HG02798 (cell line): ENCODE results near the gene ARMC8.

Source experiments
- ATAC-seq: cut with Tn5 transposase; IDR thresholded peaks from one replicate; pipeline ENCODE4 v1.9.1; 2021; ENCODE audit warnings: mild to moderate bottlenecking; ENCODE audit not compliant: unreplicated experiment, poor library complexity

The ARMC8 gene

DNA sequence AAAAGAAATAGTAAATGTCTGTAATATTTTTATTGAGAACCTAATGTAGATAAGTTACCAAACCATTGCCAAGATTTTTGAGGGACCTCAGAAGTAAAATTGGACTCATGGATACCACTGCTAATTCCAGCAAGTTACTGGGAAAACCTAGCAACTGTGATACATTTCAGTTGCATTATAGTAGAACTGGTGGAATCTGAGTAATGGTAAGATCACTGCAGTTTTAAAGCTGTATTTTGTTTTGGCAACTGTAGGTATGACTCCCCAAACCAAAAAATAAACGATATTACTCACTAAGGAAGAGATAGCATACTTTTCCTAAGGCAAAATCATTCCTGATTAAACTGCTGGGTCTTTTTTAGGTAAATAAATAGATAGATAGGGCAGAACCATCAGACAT is 54.0 kb downstream of the ARMC8 start:
- no peak for ATAC-seq

DNA sequence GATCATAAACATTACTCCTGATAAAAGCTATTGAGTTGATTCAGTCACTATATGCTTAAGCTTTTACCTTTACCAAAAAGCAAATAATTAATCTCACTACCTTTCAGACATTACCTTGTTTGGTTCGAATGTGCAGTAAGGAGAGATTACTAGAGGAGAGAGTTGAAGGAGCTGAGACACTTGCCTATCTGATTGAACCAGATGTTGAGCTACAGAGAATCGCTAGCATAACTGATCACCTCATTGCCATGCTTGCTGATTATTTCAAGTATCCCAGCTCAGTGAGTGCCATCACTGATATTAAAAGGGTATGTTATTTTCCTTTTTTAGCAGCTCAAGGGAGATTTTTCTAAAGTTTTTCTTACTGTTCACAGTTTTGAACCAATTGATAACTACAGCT is 54.6 kb downstream of the ARMC8 start:
- no peak for ATAC-seq

DNA sequence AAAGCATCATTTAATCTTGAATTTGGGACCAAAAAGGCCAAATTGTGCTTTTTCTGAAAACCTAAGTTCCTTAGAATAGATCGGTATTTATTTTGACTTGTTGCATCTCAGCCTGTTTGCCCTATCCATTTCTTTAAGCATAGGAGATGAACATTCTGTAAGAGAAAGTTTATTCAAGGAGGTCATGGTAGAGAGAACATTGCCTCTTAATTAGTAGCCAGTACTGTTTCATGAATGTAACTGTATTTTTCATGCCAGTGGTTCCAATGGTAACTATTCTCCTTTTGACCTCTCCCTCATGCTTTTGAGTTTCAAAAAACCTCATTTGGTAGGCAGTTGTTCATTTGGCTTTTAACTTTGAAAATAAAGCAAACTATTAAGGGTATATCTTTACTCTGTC is 55.4 kb downstream of the ARMC8 start:
- no peak for ATAC-seq

DNA sequence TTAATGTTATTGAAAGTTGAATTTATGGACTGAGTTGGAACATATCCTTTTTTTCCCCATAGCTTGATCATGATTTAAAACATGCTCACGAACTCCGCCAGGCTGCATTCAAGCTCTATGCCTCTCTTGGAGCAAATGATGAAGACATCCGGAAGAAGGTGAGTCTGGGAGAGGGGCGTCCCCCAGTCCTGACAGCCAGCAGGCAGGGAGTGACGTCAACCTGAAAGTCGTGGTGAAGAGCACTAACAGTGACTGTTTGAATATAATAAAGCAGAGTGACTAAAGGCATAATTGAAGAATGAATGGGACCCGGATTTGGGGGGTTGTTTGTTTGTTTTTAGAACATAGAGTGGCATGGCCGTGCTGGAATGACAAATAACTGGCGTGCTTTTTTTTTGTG is 57.9 kb downstream of the ARMC8 start:
- no peak for ATAC-seq

DNA sequence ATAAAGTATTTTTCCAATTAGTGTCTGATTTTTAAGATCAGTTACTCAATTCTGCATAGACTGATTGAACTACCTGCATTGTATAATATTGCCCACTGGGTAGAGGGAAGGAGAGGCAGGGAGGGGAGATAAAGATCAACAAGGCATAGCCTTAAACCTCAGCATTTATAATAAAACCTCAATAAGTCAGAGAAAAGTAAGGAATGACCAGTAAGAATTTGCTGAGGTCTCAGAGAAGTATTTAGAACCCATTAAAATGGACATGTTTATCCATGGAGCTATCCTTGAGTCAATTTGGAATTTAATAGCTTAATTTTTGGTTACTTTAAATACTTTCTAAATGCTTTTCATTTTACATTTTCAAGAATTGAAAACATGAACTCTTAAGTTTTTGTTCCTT is 62.5 kb downstream of the ARMC8 start:
- ATAC-seq: no peak

DNA sequence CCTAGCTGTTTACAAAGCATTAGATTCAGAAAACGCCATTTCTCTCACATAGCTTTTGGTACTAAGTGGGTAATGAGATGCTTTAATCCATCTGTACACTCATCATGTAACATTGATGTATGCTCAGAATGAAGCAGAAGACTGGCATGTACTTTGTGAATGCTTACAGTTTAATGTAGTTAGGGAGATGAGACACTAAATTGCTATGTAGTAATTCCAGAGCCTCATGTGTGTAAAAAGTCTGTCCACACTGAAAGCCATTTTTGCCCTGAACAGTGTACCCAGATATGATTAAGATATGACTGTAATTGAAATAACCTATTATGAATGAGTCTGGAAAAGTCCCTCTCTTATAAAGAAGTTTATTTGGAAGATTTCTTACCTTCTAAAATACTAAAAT is 66.5 kb downstream of the ARMC8 start:
- no peak for ATAC-seq

DNA sequence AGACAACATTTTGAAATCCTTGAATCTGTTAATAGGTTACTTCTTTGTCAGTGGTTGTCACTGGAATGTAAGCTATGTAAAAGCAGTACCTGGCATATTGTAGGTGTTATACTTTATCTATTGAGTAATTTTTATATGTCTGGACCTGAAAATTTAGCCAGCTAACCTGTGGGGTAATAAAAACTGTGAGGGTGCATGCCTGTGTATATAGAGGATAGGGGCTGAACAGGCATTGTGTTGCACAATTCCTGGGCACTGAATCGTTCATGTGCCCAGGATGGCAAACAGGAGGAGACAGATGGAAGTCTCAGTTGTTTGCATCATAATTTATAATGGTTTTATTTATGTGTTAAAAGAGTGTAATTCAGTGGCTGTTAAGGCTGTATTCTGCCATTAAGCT is 67.1 kb downstream of the ARMC8 start:
- ATAC-seq: no peak

DNA sequence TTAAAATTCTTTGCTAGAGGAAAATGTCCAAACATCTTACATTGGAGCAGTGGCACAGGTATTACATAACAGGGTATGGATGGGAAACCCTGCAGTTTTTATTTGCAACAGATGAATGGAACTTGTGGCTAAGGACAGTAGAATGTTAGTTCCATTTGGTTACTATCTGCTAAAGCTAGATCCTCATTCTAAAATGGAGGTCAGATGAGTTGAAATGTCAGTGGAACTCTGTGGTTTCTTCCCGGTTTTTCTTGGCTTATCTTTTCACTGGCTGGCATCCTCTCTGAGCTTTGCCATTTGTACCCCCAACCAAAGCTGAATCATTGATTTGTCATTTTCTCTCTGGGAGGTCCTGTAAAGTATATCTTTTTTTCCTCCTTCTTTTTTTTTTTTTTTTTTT is 68.9 kb downstream of the ARMC8 start:
- no peak for ATAC-seq

DNA sequence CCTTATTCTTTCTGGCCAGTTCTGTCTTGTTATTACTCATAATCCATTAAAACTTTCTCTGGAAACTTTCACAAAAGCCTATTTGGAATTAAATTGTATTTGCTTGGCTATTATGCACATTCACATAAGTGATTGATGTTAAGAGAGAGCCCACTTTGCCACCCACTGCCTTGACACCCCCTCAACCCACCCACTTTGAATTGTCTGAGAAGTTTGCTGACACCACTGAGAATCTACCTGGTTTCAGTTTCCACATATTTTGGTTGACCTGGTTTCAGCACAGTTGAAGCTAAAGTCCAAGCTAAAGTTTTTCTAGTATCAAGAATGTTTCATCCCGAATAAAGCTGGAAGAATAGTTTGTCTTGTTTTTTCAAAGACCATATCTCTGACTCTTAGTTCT is 70.9 kb downstream of the ARMC8 start:
- ATAC-seq: no peak

DNA sequence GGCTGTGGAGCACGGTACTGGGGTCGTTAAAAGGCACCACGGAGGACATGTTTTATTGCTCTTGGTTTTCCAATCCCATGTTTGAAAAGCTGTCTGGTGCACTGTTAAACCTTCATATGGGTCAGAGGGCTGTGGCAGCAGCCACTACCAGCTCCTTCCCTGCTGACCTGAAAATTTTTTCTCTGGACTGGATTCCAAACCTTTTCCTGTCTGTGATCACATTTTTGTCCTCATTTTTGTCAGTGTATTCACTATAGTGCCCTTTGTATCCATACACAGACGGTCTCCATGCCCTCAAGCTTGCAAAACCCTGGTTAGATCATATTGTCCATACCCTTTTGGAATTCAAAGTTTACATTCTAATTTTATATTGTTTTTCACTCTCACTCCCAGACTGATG is 72.0 kb downstream of the ARMC8 start:
- no peak for ATAC-seq

DNA sequence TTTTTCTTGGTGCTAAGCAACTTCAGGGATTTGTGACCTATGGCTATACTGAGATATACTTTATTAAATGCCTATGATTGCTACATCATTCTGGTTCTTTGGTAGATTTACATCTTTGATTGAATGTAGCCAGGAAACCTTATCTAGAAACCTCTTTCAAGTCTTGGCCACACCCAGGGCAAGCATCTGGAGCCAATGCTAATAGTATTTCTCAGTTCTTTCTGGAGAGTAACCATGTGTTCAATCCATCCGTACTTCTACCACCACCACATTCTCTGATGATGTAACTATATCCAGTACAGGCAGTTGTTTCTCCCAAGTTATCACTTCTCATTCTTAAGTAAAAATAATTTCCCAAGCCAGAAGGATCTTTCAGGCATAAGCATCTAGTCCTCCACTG is 73.5 kb downstream of the ARMC8 start:
- ATAC-seq: no peak

DNA sequence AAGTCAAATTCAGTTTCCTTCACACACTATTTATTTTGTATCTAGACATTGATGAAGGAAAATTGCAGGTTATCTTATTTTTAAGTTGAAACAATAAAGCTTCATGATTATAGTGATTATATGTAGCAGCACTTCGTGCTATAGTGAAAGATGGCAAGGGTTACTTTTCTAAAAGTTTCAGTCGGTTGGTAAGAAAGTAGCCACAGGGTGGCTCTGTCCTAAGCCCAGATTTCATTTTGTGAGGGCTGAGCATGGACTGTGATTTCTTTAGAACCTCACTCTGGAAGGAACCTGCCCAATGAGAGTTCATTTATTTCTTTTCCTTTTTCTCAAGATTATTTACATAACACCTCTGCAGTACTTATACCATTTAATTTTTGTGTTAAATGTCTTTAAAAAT is 76.0 kb downstream of the ARMC8 start:
- no peak for ATAC-seq

DNA sequence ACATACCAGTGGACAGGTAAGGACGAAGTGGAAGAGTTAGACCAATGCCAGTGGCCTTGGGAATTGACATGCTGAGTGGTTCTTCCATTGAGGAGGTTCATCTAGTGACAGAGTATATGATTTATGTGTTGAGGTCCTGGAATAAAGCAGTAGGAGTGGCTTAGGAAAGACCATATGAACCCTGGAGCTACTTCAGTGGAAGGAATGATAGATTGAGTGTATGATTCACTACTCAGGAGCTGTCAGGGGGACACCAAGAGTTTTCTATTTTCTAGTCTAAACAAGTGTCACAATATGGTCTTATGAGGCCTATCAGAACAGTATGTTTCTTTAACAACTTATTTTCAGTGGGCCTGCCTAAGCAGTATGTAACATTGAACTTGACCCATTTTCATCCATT is 78.6 kb downstream of the ARMC8 start:
- ATAC-seq: no peak

DNA sequence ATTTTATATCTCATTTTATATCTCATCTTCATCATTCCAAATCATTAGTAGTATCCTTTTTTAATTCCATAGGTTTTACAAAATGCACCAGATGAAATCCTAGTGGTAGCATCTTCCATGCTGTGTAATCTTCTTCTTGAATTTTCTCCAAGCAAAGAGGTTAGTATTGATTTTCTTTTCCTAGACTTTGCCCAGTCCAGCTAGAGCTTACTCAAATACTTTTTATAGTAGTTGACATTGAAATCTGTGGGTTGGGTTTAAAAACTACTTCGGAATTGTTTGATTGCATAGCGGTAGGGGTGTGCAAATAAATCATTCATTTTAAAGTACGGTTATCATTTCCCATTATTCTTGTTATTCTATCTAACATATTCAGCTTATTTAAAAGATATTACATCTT is 80.0 kb downstream of the ARMC8 start:
- no peak for ATAC-seq

DNA sequence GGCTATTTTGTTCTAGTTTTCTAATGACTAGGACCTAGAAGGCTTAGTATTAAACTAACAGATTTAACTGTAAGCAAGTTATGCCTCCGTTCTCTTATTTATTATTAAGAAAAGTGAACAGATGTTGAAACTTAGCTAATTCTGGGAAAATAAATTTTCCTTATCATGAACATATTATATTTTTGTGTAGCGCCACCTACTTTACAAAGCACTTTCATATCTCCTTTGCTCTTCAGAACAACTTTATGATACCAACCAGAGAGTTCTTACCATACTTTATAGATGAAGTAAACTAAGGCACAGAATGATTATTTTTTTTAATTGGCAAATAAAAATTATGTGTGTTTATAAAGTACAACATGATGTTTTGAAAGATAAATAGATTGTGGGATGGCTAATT is 83.1 kb downstream of the ARMC8 start:
- no peak for ATAC-seq

DNA sequence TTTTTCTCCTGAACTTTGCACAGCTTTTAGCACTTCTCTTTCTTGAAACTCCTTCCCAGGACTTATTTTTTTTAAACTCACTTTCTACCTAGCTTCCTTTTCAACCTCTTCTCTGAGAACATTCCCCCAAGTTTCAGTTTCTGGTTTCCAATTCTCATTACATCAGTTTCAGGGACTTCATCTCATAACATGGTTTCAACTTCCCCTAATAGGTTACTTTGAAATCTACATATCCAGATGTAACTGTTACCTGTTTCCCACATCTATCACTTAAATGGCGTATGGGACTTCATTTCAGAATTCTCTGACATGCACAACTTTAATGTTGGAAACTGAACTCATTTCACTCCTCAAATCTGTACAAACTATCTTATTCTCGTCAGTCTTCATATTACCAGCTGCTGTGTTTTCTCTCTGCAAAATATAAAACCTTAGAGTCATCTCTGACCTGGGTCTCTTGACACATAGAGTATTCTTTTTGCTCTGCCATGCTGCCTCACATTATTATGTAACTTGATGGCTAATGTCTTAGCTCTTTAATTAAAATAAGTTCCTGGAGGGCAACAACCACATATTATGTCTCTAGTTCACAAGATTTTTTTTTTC is 84.2 kb downstream of the ARMC8 start:
- no peak for ATAC-seq

DNA sequence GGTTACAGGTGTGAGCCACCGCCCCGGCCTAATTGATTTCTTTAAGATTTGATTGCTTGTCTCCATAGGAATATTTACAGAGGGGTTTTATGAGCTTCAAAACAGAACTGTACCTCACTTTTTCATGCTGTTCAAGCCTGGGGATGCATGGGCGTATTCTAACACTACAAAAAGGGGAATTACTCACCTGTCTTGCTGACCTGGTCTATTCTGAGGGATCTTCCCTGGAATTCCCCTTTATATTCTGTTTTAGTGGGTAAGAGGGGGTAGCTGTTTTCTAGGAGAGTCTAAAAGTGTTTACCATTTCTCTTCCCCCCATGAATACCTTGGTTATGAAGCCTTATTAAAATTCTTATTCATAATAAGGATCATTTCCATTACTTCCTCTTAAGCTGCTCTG is 94.5 kb downstream of the ARMC8 start:
- no peak for ATAC-seq

DNA sequence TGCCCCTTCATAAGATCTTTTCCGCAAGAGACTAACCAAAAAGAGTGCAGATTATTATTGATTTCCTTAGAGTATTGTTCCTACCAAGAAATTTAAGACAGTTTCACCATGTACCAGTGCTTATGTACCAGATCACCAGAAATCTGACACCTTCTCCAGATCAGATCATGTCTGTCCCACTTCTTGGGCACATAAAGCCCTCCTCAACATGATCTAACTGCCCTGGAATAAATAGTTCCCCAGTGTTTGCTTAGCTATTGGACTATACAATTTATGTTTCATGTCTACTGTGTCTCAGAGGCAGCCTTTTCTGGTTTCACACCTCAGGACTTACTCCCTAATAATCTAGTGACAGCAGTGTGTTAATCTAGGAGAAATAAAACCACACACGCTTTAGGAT is 95.7 kb downstream of the ARMC8 start:
- no peak for ATAC-seq

DNA sequence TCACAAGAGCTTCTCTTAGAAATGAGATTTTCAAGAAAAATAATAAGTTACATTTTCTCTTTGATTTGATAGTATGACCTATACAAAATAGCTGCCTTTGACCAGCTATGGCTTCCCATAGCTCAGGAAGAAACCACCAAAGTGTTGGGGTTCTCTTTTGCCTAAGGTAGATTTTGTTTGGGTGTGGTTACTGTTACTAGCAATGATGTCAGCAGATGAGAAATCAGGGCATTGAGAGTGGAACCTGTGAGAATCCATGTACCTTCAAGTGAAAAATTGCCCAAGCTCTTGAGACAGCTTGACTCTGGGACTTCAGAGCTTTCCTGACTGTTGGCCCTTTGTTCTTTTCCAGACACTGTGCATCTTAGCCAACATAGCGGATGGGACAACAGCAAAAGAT is 97.0 kb downstream of the ARMC8 start:
- ATAC-seq: no peak

DNA sequence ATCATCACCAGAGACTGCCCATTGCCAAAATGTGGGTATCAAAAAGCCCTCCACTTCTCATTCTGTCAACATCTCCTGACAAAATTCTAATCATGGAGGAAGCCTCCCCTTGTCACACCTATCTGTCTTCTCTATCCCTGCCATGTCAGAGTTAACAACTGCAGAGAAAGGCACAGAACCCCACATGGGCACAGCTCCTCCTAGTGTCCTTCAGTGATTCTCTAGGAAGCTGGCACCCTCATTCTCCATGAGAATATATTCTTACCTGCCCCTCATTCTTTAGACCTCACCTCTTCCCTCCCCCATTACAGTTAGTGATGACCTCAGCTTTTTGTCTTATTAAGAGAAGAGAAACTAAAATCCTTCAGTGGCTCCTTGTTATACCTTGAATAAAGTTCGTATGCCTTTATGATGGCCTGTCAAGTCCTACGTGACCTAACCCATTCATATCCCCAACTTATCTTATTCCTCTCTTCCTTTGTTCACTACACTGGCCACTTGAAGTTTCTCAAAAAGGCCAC is 97.9 kb downstream of the ARMC8 start:
- ATAC-seq: no peak

DNA sequence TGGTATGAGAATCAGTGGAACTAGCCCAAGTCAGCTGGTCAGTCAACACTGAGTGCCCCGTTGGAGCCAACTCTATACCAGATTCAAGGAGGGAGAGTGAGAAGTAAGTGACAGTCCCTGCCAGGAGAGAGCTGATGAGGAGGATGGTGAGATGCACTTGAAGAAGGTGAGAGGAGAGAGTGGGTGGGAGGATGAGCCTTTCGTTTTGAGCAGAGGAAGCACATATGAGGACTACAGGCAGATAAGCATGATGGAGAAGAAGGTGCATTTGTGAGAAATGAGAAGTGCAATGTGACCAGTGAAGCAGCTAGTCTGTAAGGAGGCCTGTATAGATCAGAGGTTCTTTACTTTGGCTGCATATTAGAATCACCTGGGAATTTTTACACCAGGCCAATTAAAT is 102.2 kb downstream of the ARMC8 start:
- ATAC-seq: no peak

DNA sequence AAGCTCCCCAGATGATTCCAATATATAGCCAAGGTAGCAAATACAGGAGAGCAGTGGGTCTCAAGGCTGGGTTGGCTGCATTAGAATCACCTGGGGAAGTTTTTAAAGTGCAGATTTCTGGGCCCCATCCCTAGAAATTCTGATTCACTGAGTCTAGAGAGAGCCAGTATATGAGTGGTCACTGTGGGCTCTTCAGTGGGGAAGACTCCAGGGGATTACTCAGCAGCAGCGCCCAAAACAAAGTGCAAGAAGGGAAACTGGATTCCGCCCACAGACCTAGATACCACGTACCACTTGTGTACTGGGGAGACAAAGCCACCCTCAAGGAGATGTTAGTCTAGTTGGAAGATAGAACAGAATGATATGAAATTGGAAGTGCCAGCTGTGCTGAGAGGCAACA is 102.6 kb downstream of the ARMC8 start:
- no peak for ATAC-seq

DNA sequence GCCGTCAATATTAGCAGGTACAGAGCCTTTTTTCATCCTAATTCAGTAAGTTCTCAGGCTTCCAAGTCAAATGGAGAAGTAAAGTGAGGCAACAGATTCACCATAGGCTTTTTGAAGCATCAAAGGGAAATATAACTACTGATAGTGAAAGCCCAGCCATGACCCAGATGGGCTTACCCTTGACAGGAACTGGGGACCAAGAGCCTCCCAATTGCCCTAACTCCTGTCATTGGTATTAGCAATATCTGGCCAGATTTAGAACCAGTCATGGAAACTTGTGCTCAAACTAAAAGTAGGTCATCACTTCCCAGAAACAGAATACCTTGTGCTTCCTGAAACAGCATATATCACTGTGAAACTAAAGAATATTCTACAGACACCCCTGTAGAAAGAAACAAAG is 109.5 kb downstream of the ARMC8 start:
- ATAC-seq: no peak
